OCI-LY7 (cell line): ENCODE data around the gene FBXW8. TPM values are rescaled to one million over a fixed set of nuclear protein-coding genes. Genes with fewer than 3 reads are reported as not detected.

Experiments used
- BruUV-seq: library from RNA; stranded (reverse); fragments of 400-500 nt; replicated peaks from 2 replicates; lab custom pipeline; 2021; lab: Mats Ljungman, UMichigan
- CTCF ChIA-PET: fragments of 300-600 bp; sonication (Branson Sonifier 250); formaldehyde crosslinking; loops from one replicate; lab custom pipeline; 2022; ENCODE audit warnings: antibody characterized with exemption; ENCODE audit not compliant: unreplicated experiment; lab: Charles Lee
- POLR2A ChIA-PET: fragments of 300-600 bp; sonication (Branson Sonifier 250); formaldehyde crosslinking; loops from one replicate; lab custom pipeline; 2022; ENCODE audit warnings: antibody characterized with exemption; lab: Charles Lee
- DNase-seq: peaks from one replicate; pipeline ENCODE4 v3.0.0-alpha.2; 2015; ENCODE audit warnings: low spot score
- H2AFZ ChIP-seq: fragments of 200-600 bp; sonication (generic), shearing (Covaris generic); 2 replicates; pipeline ENCODE4 v1.6.1; 2014; ENCODE audit warnings: mild to moderate bottlenecking, antibody characterized with exemption, low read length, moderate library complexity
- H3K27ac ChIP-seq: fragments of 200-600 bp; sonication (generic); 2 replicates; pipeline ENCODE4 v1.5.1; 2014; ENCODE audit warnings: mixed run types, low read depth, mild to moderate bottlenecking, moderate library complexity, low read length, inconsistent platforms; ENCODE audit not compliant: poor library complexity, severe bottlenecking
- H3K36me3 ChIP-seq: fragments of 200-600 bp; sonication (generic); 2 replicates; pipeline ENCODE4 v1.6.1; 2014; ENCODE audit warnings: mild to moderate bottlenecking, antibody characterized with exemption, low read length, moderate library complexity, mixed read lengths; ENCODE audit not compliant: insufficient read depth
- H3K4me1 ChIP-seq: fragments of 200-600 bp; sonication (generic); 2 replicates; pipeline ENCODE4 v1.5.1; 2014; ENCODE audit warnings: mild to moderate bottlenecking, low read length; ENCODE audit not compliant: insufficient read depth, poor library complexity, severe bottlenecking
- H3K4me2 ChIP-seq: fragments of 200-600 bp; sonication (generic); 2 replicates; pipeline ENCODE4 v1.6.1; 2014; ENCODE audit warnings: mild to moderate bottlenecking, low read length
- H3K4me3 ChIP-seq: fragments of 200-600 bp; sonication (generic); 2 replicates; pipeline ENCODE4 v1.5.1; 2014; ENCODE audit warnings: mild to moderate bottlenecking, low read depth, low read length; ENCODE audit not compliant: poor library complexity, severe bottlenecking
- H3K79me2 ChIP-seq: fragments of 200-600 bp; sonication (generic); 2 replicates; pipeline ENCODE4 v1.6.1; 2016; ENCODE audit warnings: low read depth, mild to moderate bottlenecking, low read length, moderate library complexity, mixed read lengths; ENCODE audit not compliant: insufficient read depth
- H3K9me2 ChIP-seq: fragments of 200-600 bp; sonication (generic); 2 replicates; pipeline ENCODE4 v1.6.1; 2016; ENCODE audit warnings: mild to moderate bottlenecking, low read length, mixed read lengths; ENCODE audit not compliant: insufficient read depth
- H3K9me3 ChIP-seq: fragments of 200-600 bp; sonication (generic); 2 replicates; pipeline ENCODE4 v1.6.1; 2014; ENCODE audit warnings: mild to moderate bottlenecking, mixed run types, low read length, mixed read lengths
- H4K20me1 ChIP-seq: fragments of 200-600 bp; sonication (generic); 2 replicates; pipeline ENCODE4 v1.6.1; 2014; ENCODE audit warnings: mild to moderate bottlenecking, antibody characterized with exemption, low read length, moderate library complexity, mixed read lengths; ENCODE audit not compliant: insufficient read depth
- CTCF ChIP-seq: fragments of 200-600 bp; sonication (generic); conservative IDR thresholded peaks from 2 replicates; pipeline ENCODE4 v1.5.1; 2014; ENCODE audit warnings: mild to moderate bottlenecking, antibody characterized with exemption, low read length, moderate library complexity, mixed read lengths
- EZH2phosphoT487 ChIP-seq: fragments of 200-600 bp; sonication (generic); IDR thresholded peaks from 2 replicates; pipeline ENCODE4 v1.6.1; 2018; ENCODE audit warnings: low read depth, borderline replicate concordance, mild to moderate bottlenecking, mixed run types, antibody characterized with exemption, low read length, moderate library complexity, mixed read lengths
- intact Hi-C: fragments of 100-400 bp; cut with micrococcal nuclease; formaldehyde crosslinking; loops from one replicate; pipeline ENCODE4 v1.10.0; 2022; ENCODE audit not compliant: unreplicated experiment
- total RNA-seq, 2 experiments: library from RNA; depleted of rRNA in 1 of 2; stranded (reverse); fragments of >200 nt in 1 of 2; shearing (Covaris generic) in 1 of 2; gene quantifications; 2 replicates each; pipeline ENCODE4 v1.2.3, GENCODE V29; 2014 to 2022

FBXW8 gene
- total RNA-seq, 2 experiments from 2014 or later = 29.8 to 34.0 TPM

GRCh38 chr12:116887897-116888296 is 22.9 kb upstream of the FBXW8 start:
- intact Hi-C loops = loop anchor here (10.0 kb wide), 1 partner anchor 227 kb away; no protein-coding TSS in a partner anchor
- no peak overlapping the region for H3K4me3 ChIP-seq
- H3K79me2 ChIP-seq = no peaks in the 10 kb centered on the region
- no peaks in the 10 kb centered on the region for H3K9me3 ChIP-seq
- TF ChIP-seq EZH2phosphoT487 (no peak), CTCF (no peak)
- no peaks in the 10 kb centered on the region for H3K36me3 ChIP-seq
- H2AFZ ChIP-seq = no peak overlapping the region
- no peak overlapping the region for H3K4me2 ChIP-seq
- no TSS peak for BruUV-seq
- ChIA-PET POLR2A (interaction anchor here (0.5 to 0.7 kb wide), 2 partner anchors 8 to 234 kb away, joined by 3 to 6 read pairs; no protein-coding TSS in a partner anchor), CTCF (no interaction called here)
- no peaks in the 10 kb centered on the region for H4K20me1 ChIP-seq
- peaks cover 21% of the 10 kb centered on the region for H3K4me1 ChIP-seq
- H3K9me2 ChIP-seq = no peaks in the 10 kb centered on the region
- no peak overlapping the region for H3K27ac ChIP-seq
- no peak for DNase-seq

GRCh38 chr12:116890330-116890729 is 20.4 kb upstream of the FBXW8 start:
- Histone ChIP-seq H3K79me2 (no peaks in the 10 kb centered on the region), H3K4me2 (no peak overlapping the region), H3K27ac (no peak overlapping the region), H3K4me1 (peaks cover 9% of the 10 kb centered on the region), H4K20me1 (no peaks in the 10 kb centered on the region), H2AFZ (no peak overlapping the region), H3K36me3 (no peaks in the 10 kb centered on the region), H3K9me2 (no peaks in the 10 kb centered on the region), H3K4me3 (no peak overlapping the region), H3K9me3 (no peaks in the 10 kb centered on the region)
- intact Hi-C loops = no loop called here
- TF ChIP-seq CTCF (no peak), EZH2phosphoT487 (no peak)
- ChIA-PET CTCF (no interaction called here), POLR2A (interaction anchor here (1.2 kb wide), 1 partner anchor 31 kb away, joined by 3 read pairs; no protein-coding TSS in a partner anchor)
- BruUV-seq = no TSS peak
- DNase-seq = no peak

- no peak overlapping the region for H3K4me3 ChIP-seq
- H3K79me2 ChIP-seq = no peaks in the 10 kb centered on the region
- H3K36me3 ChIP-seq = no peaks in the 10 kb centered on the region
- POLR2A ChIA-PET = interaction anchor here (0.7 to 1.3 kb wide), 6 partner anchors 8 to 580 kb away, joined by 3 to 6 read pairs (median 4); no protein-coding TSS in a partner anchor
- no peaks in the 10 kb centered on the region for H4K20me1 ChIP-seq
- CTCF ChIA-PET = interaction anchor here (0.6 kb wide), 1 partner anchor 74 kb away, joined by 3 read pairs; no protein-coding TSS in a partner anchor
- H2AFZ ChIP-seq = no peak overlapping the region
- no peak overlapping the region for H3K27ac ChIP-seq
- no peaks in the 10 kb centered on the region for H3K9me2 ChIP-seq
- DNase-seq = no peak
- peaks cover 2% of the 10 kb centered on the region for H3K4me1 ChIP-seq
- intact Hi-C loops = no loop called here
- TF ChIP-seq EZH2phosphoT487 (no peak), CTCF (no peak)
- no TSS peak for BruUV-seq
- no peak overlapping the region for H3K4me2 ChIP-seq
- H3K9me3 ChIP-seq = no peaks in the 10 kb centered on the region
These were observed 19.7 kb upstream of the FBXW8 start for GRCh38 chr12:116891019-116891418.
